ENCODE data around the gene SPON2.
"Not testable (repeated sequence)": the region's sequence is repeated elsewhere in the genome, so short reads cannot be mapped to it uniquely, and the experiment has no call there.

The SPON2 gene

DNA sequence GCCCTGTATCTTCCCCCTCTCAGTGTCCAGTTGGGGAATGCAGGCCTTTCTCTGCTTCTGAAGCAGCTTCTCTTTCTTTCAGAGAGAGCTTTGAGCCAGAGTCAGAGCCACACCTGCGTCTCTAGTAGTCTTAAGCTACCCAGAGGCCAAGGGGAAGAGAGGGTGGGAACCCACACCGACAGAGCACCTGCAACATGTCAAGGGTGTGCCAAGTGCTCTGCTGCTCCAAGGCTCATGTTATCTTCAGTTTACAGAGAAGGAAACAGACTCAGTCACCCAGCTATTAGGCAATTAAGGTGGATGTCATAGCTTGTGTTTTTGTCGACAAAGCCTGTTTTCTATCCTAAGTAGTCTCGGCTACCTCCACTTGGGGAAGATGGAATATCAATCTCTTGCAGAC lies 36.3 kb downstream of the SPON2 start:
- DNase-seq: no peak

DNA sequence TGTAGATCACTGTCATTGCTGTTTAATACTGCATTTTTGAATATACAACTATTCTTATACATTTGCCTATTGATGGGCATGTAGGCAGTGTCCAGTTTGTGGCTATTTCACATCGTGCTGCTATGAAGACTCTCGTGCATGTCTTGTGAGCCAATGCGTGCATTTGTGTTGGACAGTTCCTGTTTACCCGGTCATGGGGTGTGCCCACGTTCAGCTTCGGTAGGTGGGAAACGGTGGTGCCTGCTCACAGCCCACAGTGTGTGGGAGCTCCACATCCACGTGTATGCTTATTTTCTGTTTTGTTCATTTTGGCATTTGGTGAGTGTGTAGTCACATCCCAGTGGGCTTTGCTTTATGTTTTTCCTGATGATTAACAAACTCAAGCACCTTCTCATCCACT lies 39.4 kb downstream of the SPON2 start:
- DNase-seq: no peak

DNA sequence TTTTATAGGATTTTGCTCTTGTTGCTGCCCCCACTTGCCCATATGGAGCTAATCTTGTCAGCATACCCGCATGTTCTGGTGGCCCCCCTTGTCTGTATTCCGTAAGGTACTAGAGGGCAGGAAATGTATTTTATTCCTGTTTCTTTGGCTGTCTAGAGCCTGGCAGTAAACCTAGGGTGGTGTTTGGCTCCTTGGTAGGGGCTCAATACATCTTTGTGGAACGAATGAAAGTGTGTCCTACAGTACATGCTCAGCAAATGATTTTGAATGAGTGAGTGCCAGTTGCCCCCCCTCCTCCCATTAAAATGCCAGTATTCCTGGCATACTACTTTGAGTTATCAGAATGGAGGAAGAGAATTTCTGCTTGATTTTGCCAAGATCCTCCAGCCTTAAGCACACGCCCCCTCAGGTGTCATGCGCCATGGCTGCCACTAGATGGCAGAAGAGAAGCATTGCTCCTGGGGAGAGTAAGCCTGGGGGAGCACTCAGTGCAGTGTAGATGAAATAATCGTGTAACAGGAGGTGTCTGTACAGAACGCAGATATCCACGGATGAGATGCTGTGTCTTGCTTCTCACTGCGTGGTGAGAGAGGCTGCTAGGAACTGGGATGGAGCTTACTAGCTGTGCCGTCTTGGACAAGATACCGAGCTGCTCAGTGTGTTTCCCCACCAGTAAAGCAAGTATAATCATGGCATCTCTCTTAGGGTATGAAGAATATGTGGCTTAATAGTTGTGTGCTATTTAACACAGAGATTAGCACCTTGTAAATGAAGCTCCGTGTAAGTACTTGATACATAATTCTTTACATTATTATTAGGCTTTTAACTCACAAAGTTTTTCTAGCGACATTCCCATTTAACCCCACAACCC lies 41.8 kb downstream of the SPON2 start:
- peak; percentile 77 to 86 for DNase-seq

DNA sequence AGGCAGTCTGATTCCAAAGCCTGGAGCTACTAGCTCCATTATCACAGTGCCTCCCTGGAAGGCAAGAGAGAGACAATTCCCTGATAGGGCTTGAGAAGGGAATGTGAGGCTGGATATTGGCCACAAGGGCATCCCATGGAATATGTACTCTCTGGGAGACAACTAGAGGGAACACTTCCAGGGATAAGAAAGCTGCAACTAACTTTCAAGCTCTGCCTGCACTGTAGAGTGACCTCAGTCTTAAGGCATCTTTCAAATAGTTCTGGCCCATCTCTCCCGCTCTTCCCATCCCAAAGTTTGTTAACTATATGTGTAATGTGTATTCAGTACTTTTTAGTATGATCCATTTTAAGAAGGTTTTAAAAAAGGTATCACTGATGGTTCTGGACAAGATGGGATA lies 45.9 kb downstream of the SPON2 start:
- DNase-seq: no peak

DNA sequence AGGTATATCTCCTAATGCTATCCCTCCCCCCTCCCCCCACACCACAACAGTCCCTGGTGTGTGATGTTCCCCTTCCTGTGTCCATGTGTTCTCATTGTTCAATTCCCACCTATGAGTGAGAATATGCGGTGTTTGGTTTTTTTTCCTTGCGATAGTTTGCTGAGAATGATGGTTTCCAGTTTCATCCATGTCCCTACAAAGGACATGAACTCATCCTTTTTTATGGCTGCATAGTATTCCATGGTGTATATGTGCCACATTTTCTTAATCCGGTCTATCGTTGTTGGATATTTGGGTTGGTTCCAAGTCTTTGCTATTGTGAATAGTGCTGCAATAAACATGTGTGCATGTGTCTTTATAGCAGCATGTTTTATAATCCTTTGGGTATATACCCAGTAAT lies 46.9 kb downstream of the SPON2 start:
- DNase-seq: not testable (repeated sequence)

DNA sequence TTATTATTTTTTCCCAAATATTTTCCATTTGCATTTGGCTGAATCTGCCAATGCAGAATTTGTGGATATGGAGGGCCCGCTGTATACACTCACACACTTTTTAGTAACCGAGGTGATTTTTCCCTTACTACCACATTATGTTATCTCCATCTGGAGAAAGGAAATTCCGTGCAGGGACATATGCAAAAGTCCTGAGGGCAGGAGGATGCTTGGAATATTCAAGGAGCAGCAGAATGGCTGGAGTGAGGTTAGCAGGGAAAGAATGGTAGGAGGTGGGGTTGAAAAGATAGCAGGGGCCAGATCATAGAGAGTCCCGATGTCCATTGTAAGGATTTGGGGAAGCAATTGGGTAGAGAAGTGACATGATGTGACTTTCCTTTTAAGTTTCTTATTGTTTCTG lies 47.6 kb downstream of the SPON2 start:
- DNase-seq: no peak

DNA sequence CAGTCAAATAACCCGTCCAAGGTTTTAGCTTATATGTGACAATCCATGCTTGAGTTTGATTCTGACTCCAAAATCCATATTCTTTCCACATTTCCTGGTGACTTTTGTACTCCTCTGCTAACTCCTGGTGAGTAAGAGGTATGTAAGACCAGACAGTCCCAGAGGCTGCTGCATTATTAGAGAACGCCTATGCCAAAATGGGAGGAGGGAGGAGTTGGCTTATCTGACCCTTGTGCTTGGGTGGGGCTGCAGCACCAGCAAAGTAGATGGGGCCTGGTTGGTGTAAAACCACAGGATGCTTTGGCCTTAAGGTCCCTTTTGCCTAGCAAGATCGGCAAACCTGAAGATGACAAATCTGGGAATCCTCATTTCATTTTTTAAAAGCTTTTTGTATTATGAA lies 49.9 kb downstream of the SPON2 start:
- DNase-seq: no peak
